ENCODE data around the gene ZCRB1.

Gene ZCRB1

GRCh38 chr12:42267413-42268190, 58.3 kb downstream of the ZCRB1 start:
- FAIRE-seq (no peak), DNase-seq (ENCODE audit: insufficient read length, low spot score) (no peak)
- TF ChIP-seq CTCF (IDR thresholded peaks at IDR 0.05; ENCODE audit: insufficient read depth, missing control alignments): no peak

DNA sequence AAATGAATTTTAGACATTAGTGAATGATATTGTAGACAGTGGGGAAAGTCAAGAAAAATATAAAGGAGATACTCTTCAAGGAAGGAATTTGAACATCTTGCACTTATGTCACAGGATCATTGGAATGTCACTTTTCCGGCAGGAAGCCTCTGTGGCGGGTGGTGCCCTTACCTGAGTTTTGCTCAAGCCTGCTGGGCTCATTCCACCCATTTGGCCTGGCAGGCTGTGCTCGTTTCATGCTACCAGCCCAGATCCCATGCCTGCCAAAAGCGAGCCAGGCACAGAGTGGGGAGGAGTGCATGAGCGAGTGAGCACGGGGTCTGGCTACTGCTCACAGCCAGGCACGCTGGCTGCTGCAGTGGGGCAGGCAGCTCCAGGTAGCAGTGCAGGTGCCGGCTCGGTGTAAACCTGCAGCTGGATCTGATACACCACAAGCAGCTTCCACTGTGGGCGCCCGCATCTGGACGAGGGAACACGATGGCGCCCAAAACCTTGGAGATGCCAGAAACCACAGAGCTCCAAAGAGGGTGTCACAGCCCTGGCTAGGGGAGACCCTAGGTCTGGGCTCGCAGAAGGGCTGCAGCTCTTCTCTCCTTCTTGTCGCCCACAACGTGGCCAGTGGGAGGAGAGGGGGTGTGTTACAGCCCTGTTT, 59.2 kb downstream of the ZCRB1 start:
- DNase-seq (ENCODE audit: insufficient read length, low spot score): no peak
- no peak for TF ChIP-seq CTCF (IDR thresholded peaks at IDR 0.05; ENCODE audit: insufficient read depth, missing control alignments)
- no peak for FAIRE-seq

- DNase-seq (ENCODE audit: insufficient read length, low spot score) (no peak), FAIRE-seq (no peak)
- TF ChIP-seq CTCF (IDR thresholded peaks at IDR 0.05; ENCODE audit: insufficient read depth, missing control alignments): no peak
Measured at GRCh38 chr12:42262271-42262670, 63.6 kb downstream of the ZCRB1 start.

All from D721Med (cell line).